MM.1S (cell line): ENCODE results near the gene ERCC2.

Source experiments
- DNase-seq: peaks from one replicate; pipeline ENCODE4 v3.0.0-alpha.2; 2015
- H2AFZ ChIP-seq: fragments of 300-600 bp; sonication (generic); 2 replicates; pipeline ENCODE4 v1.6.0; 2016; ENCODE audit warnings: antibody characterized with exemption, low read length
- H3F3A ChIP-seq: fragments of 300-600 bp; sonication (generic); 2 replicates; pipeline ENCODE4 v1.6.1; 2016; ENCODE audit warnings: mild to moderate bottlenecking, antibody characterized with exemption, low read length, moderate library complexity, mixed read lengths; ENCODE audit not compliant: insufficient read depth
- H3K27ac ChIP-seq: fragments of 300-600 bp; sonication (generic); 2 replicates; pipeline ENCODE4 v1.5.1; 2016; ENCODE audit warnings: mild to moderate bottlenecking, low read length
- H3K27me3 ChIP-seq: fragments of 300-600 bp; sonication (generic); replicated peaks from 2 replicates; pipeline ENCODE4 v1.6.0; 2016; ENCODE audit warnings: low read length; ENCODE audit not compliant: insufficient read depth
- H3K36me3 ChIP-seq: fragments of 300-600 bp; sonication (generic); replicated peaks from 2 replicates; pipeline ENCODE4 v1.6.1; 2016; ENCODE audit warnings: mild to moderate bottlenecking, low read length, mixed read lengths; ENCODE audit not compliant: insufficient read depth
- H3K4me1 ChIP-seq: fragments of 300-600 bp; sonication (generic); 2 replicates; pipeline ENCODE4 v1.6.1; 2016; ENCODE audit warnings: low read length, mixed read lengths
- H3K4me2 ChIP-seq: fragments of 300-600 bp; sonication (generic); 2 replicates; pipeline ENCODE4 v1.6.0; 2016; ENCODE audit warnings: low read depth, low read length
- H3K4me3 ChIP-seq: fragments of 300-600 bp; sonication (generic); 2 replicates; pipeline ENCODE4 v1.5.1; 2016; ENCODE audit warnings: low read length, mixed read lengths
- H3K79me2 ChIP-seq: fragments of 300-600 bp; sonication (generic); 2 replicates; pipeline ENCODE4 v1.6.1; 2016; ENCODE audit warnings: mixed run types, low read length, mixed read lengths
- H3K9ac ChIP-seq: fragments of 300-600 bp; sonication (generic); 2 replicates; pipeline ENCODE4 v1.6.1; 2016; ENCODE audit warnings: low read length, mixed read lengths
- H3K9me2 ChIP-seq: fragments of 300-600 bp; sonication (generic); replicated peaks from 2 replicates; pipeline ENCODE4 v1.6.1; 2016; ENCODE audit warnings: mild to moderate bottlenecking, low read length, mixed read lengths; ENCODE audit not compliant: insufficient read depth
- H3K9me3 ChIP-seq: fragments of 300-600 bp; sonication (generic); replicated peaks from 2 replicates; pipeline ENCODE4 v1.6.1; 2016; ENCODE audit warnings: mild to moderate bottlenecking, low read length, mixed read lengths; ENCODE audit not compliant: insufficient read depth
- H4K20me1 ChIP-seq: fragments of 300-600 bp; sonication (generic); 2 replicates; pipeline ENCODE4 v1.6.1; 2016; ENCODE audit warnings: mild to moderate bottlenecking, low read length, moderate library complexity, mixed read lengths; ENCODE audit not compliant: insufficient read depth
- CTCF ChIP-seq: fragments of 300-600 bp; sonication (generic); IDR thresholded peaks from 2 replicates; pipeline ENCODE4 v1.5.1; 2016; ENCODE audit warnings: antibody characterized with exemption, low read length, mixed read lengths
- EZH2 ChIP-seq: fragments of 300-600 bp; sonication (generic); optimal IDR thresholded peaks from 2 replicates; pipeline ENCODE3; 2017; ENCODE audit warnings: low read depth, mild to moderate bottlenecking, antibody characterized with exemption, low read length, mixed read lengths
- EZH2phosphoT487 ChIP-seq: fragments of 300-600 bp; sonication (generic); IDR thresholded peaks from 2 replicates; pipeline ENCODE4 v1.6.1; 2018; ENCODE audit warnings: antibody characterized with exemption, low read length

ERCC2 gene

GRCh38 chr19:45361608-45362007 is 8.8 kb downstream of the ERCC2 start:
- H3K9me2 ChIP-seq = no peaks in the 10 kb centered on the region
- H3K27me3 ChIP-seq = no peaks in the 10 kb centered on the region
- no peak overlapping the region for H3K4me3 ChIP-seq
- H3K4me2 ChIP-seq = no peak overlapping the region
- no peaks in the 10 kb centered on the region for H3K9me3 ChIP-seq
- no peak overlapping the region for H2AFZ ChIP-seq
- H3K36me3 ChIP-seq = no peaks in the 10 kb centered on the region
- no peaks in the 10 kb centered on the region for H3K4me1 ChIP-seq
- H3K79me2 ChIP-seq = no peaks in the 10 kb centered on the region
- no peaks in the 10 kb centered on the region for H4K20me1 ChIP-seq
- no peak overlapping the region for H3K27ac ChIP-seq
- no peak for DNase-seq
- H3F3A ChIP-seq = no peaks in the 10 kb centered on the region
- TF ChIP-seq EZH2phosphoT487 = no peak
- TF ChIP-seq EZH2 = no peak
- TF ChIP-seq CTCF = no peak
- H3K9ac ChIP-seq = no peak overlapping the region

- no peaks in the 10 kb centered on the region for H3F3A ChIP-seq
- H3K4me1 ChIP-seq = no peaks in the 10 kb centered on the region
- TF ChIP-seq CTCF (no peak), EZH2phosphoT487 (no peak), EZH2 (no peak)
- DNase-seq = no peak
- no peak overlapping the region for H3K4me2 ChIP-seq
- no peaks in the 10 kb centered on the region for H3K36me3 ChIP-seq
- no peaks in the 10 kb centered on the region for H3K79me2 ChIP-seq
- H4K20me1 ChIP-seq = no peaks in the 10 kb centered on the region
- no peak overlapping the region for H3K27ac ChIP-seq
- H3K9ac ChIP-seq = no peak overlapping the region
- H3K9me3 ChIP-seq = no peaks in the 10 kb centered on the region
- H3K4me3 ChIP-seq = no peak overlapping the region
- no peak overlapping the region for H2AFZ ChIP-seq
- no peaks in the 10 kb centered on the region for H3K27me3 ChIP-seq
- H3K9me2 ChIP-seq = no peaks in the 10 kb centered on the region
Measured at GRCh38 chr19:45358213-45358792, 12.1 kb downstream of the ERCC2 start.

- Histone ChIP-seq H3F3A (no peaks in the 10 kb centered on the region), H3K27ac (no peak overlapping the region), H3K4me2 (no peak overlapping the region), H3K9me2 (no peaks in the 10 kb centered on the region), H3K9ac (no peak overlapping the region), H3K9me3 (no peaks in the 10 kb centered on the region), H4K20me1 (no peaks in the 10 kb centered on the region), H3K4me1 (no peaks in the 10 kb centered on the region), H3K36me3 (no peaks in the 10 kb centered on the region), H3K4me3 (no peak overlapping the region), H3K79me2 (no peaks in the 10 kb centered on the region), H3K27me3 (no peaks in the 10 kb centered on the region), H2AFZ (no peak overlapping the region)
- TF ChIP-seq EZH2 = no peak
- TF ChIP-seq CTCF = no peak
- TF ChIP-seq EZH2phosphoT487 = no peak
- no peak for DNase-seq
Measured at GRCh38 chr19:45357445-45357783, 13.0 kb downstream of the ERCC2 start.
